ENCODE results near the gene HDAC9.
"Not testable (repeated sequence)": the region's sequence is repeated elsewhere in the genome, so short reads cannot be mapped to it uniquely, and the experiment has no call there.

HDAC9 gene

GRCh38 chr7:19024261-19024660 lies 528.7 kb downstream of the HDAC9 start:
- Histone ChIP-seq H3K27me3 (no peaks in the 10 kb centered on the region), H3K4me3 (no peak overlapping the region), H3K27ac (no peak overlapping the region), H3K36me3 (no peaks in the 10 kb centered on the region), H3K9me3 (no peaks in the 10 kb centered on the region), H3K4me1 (peaks cover 0 to 8% (median 0%) of the 10 kb centered on the region in 4 donors)
- TF ChIP-seq, protein P1, sequence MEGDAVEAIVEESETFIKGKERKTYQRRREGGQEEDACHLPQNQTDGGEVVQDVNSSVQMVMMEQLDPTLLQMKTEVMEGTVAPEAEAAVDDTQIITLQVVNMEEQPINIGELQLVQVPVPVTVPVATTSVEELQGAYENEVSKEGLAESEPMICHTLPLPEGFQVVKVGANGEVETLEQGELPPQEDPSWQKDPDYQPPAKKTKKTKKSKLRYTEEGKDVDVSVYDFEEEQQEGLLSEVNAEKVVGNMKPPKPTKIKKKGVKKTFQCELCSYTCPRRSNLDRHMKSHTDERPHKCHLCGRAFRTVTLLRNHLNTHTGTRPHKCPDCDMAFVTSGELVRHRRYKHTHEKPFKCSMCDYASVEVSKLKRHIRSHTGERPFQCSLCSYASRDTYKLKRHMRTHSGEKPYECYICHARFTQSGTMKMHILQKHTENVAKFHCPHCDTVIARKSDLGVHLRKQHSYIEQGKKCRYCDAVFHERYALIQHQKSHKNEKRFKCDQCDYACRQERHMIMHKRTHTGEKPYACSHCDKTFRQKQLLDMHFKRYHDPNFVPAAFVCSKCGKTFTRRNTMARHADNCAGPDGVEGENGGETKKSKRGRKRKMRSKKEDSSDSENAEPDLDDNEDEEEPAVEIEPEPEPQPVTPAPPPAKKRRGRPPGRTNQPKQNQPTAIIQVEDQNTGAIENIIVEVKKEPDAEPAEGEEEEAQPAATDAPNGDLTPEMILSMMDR (IDR thresholded peaks at IDR 0.05), result no peak
- intact Hi-C loops (cut with DNase I; ENCODE audit: low total_unique reads), result no loop called here
- DNase-seq, result no peak

GRCh38 chr7:19026888-19027287 lies 531.3 kb downstream of the HDAC9 start:
- no peak overlapping the region for H3K4me3 ChIP-seq
- TF ChIP-seq, protein P1 (IDR thresholded peaks at IDR 0.05), result no peak
- H3K27ac ChIP-seq, result no peak overlapping the region
- H3K9me3 ChIP-seq, result no peaks in the 10 kb centered on the region
- intact Hi-C loops (cut with DNase I; ENCODE audit: low total_unique reads), result no loop called here
- no peak for DNase-seq
- H3K27me3 ChIP-seq, result no peaks in the 10 kb centered on the region
- no peaks in the 10 kb centered on the region for H3K36me3 ChIP-seq
- peaks cover 0 to 15% (median 0%) of the 10 kb centered on the region in 4 donors for H3K4me1 ChIP-seq

GRCh38 chr7:19030281-19030680 lies 534.7 kb downstream of the HDAC9 start:
- Histone ChIP-seq H3K36me3 (no peaks in the 10 kb centered on the region), H3K9me3 (peaks cover 0 to 3% (median 0%) of the 10 kb centered on the region in 3 donors), H3K27ac (no peak overlapping the region), H3K4me1 (peaks cover 0 to 7% (median 0%) of the 10 kb centered on the region in 4 donors), H3K4me3 (no peak overlapping the region), H3K27me3 (no peaks in the 10 kb centered on the region)
- TF ChIP-seq, protein P1 (IDR thresholded peaks at IDR 0.05), result no peak
- DNase-seq, result no peak
- intact Hi-C loops (cut with DNase I; ENCODE audit: low total_unique reads), result no loop called here

- H3K4me1 ChIP-seq; H3K9me3 ChIP-seq; H3K27ac ChIP-seq; H3K4me3 ChIP-seq; DNase-seq; intact Hi-C loops (cut with DNase I; ENCODE audit: low total_unique reads); H3K27me3 ChIP-seq; H3K36me3 ChIP-seq: not testable (repeated sequence)
These were observed 537.4 kb downstream of the HDAC9 start for GRCh38 chr7:19032942-19033341.

DNA sequence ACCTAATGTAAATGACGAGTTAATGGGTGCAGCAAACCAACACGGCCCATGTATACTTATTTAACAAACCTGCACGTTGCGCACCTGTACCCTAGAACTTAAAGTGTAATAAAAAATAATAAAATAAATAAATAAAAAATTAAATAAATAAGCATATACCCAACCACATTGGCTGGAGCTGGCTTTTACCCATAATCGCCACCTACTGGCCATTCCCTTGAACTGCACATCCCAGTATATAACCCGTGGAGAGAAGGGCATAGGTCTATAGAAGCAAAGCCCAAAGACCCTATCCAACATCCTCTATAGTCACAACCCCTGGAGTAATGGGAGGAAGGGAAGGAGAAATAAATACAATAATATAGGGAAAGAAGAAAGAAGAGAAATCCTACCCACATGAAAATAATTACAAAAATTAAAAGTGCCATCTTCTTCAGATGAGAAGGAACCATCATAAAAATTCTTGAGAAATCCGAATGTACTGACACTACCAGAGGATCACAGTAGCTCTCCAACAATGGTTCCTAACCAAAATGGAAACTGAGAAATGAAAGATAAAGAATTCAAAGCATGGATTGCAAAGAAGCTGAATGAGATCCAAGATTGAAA lies 556.3 kb downstream of the HDAC9 start:
- peak in 1 of 2 donors; percentile 40 for DNase-seq
- H3K27me3 ChIP-seq, result no peaks in the 10 kb centered on the region
- intact Hi-C loops (cut with DNase I; ENCODE audit: low total_unique reads), result no loop called here
- no peaks in the 10 kb centered on the region for H3K36me3 ChIP-seq
- no peaks in the 10 kb centered on the region for H3K4me1 ChIP-seq
- no peak overlapping the region for H3K4me3 ChIP-seq
- peaks cover 0 to 13% (median 4%) of the 10 kb centered on the region in 3 donors for H3K9me3 ChIP-seq
- no peak overlapping the region for H3K27ac ChIP-seq
- TF ChIP-seq, protein P1 (IDR thresholded peaks at IDR 0.05), result peak; percentile 43 to 71
